Activated CD4-positive, alpha-beta T cell treated with anti-CD3 and anti-CD28 coated beads, Interleukin-2, amount 50 U/mL, for 4 hours (primary cell): Measurements from ENCODE around the gene ADAMTSL4.
A peak's percentile ranks its signal among the peaks of the same experiment; 100 is the strongest.

ENCODE experiments used
- DNase-seq, 2 experiments: peaks; one replicate each; pipeline ENCODE4 v3.0.0-alpha.2; 2020

The ADAMTSL4 gene

DNA sequence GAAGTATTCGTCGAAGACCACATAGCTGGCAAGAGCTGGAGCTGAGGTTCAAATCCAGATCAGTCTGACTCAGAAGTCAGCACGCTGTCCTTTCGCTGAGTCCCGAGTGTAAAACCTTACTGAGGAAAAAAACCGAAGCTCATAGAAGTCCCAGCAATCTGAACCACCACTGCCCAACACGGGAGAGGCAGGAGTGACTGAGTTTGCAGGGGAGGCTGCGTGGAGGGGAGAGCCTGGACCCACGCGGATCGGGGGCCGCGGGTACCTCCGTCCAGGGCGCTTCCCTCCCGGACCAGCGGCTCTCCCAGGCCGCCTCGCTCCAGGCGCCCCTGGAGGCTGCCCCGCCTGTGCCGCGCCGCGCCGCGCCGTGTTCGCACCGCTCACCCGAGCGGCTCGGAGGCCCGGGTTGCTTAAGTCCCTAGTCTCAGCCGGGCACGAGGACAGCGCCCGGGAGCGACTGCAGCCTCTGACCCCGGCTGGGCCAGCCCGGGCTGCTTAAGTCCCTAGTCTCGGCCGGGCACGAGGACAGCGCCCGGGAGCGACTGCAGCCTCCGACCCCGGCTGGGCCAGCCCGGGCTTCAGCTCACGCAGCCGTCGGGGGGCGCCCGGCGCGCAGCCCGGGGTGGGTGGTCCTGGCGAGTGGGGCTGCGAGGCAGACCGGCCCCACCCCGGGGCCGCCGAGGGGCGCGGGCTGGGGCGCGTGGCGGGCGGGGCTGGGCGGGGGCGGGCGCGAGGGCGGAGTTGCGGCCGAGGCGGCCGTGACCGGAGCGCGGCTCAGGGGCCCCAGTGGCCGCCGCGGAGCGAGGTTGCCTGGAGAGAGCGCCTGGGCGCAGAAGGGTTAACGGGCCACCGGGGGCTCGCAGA is at the start of gene ADAMTSL4:
Gene ADAMTSL4, plus strand, starts transcription at position 777 of the 864 bp plus-strand sequence. CDS start 2,881 bp downstream, outside the sequence.
- DNase-seq, result no peak

DNA sequence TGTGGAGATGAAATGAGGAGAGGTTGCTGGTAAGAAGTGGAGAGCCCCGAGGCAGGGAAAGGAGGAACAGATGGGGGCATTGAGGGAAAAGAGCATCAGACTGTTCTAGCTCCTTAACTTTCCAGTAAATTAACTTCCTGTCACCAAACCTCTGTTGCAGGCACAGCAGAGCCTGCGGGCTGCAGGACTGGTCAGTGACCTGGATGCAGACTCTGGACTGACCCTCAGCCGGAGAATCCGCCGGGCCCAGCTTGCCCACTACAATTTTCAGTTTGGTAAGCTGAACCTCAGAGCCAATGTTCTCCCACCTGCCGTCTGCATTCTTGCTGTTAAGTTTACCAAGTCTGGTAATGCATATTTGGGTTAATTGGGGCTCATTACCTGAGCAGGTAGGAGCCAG is 43.8 kb upstream of the ADAMTSL4 start:
- no peak for DNase-seq

DNA sequence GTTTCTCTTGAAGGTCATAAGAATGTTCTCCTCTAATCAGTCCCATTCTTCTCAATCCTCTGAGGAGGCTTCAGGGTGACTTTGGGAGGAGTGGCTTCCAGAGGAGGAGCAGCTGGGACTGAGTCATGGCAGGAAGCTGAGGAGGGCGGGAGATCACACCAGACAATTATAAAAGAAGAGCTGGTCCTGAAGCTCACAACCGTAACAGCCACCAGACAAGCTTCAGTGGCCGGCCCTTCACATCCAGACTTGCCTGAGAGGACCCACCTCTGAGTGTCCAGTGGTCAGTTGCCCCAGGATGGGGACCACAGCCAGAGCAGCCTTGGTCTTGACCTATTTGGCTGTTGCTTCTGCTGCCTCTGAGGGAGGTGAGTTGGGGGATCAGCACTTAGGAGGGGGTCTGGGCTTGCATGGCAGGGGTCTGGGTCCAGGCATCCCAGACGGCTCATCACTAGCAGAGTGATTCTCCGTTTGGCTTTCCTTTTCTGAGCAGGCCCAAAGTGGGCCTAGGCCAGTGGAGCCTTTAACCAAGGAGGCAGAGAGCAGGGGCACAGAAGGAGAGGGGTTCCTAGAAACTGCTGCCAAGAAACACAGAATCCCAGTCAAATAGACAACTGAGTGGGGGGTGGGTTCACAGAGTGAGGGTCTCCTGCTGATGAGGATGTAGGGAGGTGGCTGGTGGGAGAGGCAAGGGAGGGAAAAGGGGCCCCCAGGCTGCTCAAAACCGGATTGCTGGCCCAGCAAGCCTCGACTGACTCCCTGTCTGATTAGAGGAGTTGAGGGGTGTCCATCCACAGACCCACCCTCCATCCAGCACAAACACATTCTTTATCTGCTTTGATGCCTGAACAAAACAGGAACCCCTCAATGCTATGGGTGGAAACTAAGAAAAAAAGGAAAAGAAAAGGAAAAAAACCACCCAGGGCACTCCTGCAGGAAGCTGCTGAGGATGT is 41.0 kb upstream of the ADAMTSL4 start, which contains the start of gene ECM1:
Gene ECM1, plus strand, starts transcription at position 198 of the 953 bp plus-strand sequence. Its CDS starts 101 bp downstream, at position 299.
- no peak for DNase-seq

DNA sequence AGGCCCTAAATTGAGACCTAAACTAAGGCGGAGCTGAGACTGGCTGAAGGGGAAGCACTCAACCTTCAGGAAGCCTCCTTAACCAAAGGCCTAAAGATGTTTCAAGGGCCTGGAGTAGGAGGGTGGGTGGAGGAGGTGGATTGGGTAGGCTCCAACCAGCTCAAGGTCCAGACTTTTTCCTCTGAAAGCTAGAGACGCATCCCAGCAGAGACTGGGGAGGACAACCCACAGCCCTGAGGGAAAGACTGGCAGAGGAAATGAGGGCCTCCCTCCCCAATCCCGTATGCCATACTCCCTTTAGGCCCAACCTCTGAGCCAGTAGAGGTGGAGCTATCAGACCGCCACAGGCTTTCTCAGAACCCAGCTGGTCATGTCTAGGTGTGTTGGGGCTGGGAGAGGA is 40.2 kb upstream of the ADAMTSL4 start:
- no peak for DNase-seq

GRCh38 chr1:150511551-150511950 is 37.7 kb upstream of the ADAMTSL4 start:
- no peak for DNase-seq

DNA sequence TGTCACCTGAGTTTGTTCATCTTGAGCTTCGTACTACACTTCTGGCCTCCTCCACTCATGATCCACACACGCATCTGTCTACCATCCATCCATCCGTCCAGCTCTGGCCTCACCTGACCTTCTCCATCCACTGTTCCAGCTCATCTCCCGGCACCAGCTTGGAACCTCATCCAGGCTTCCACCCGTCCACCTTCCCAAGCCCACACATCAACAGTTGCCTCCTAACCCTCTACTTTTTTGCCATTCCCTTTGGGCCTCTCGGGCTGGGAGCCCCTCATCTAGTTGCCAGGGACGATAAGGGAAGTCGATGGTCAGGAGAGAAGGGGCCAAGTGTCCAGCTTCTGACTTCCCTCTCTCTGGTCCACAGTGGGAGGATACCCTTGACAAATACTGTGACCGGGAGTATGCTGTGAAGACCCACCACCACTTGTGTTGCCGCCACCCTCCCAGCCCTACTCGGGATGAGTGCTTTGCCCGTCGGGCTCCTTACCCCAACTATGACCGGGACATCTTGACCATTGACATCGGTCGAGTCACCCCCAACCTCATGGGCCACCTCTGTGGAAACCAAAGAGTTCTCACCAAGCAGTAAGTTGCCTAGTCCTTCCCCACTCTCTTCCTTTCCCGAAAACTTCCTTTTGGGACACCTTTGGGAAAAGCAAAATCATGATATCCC is 37.1 kb upstream of the ADAMTSL4 start:
- no peak for DNase-seq

DNA sequence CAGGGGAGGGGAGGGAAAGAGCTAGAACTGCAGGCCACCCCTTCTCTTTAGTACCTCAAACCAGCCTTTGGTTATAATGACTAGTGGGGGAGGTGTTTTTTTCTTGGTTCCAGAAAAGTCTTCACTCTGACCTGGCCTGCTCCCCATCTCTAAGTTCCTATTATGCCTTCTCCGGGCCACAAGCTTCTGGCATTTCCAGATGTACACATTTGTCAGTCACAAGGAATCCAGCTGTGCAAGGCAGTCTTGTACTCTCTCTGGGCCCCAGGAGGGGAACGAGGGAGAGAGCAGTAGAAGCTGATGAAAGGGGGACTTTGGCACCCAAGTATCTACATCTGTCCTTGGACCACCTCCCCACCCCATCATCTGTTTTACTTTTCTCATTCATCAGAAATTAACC is 36.4 kb upstream of the ADAMTSL4 start:
- DNase-seq, result no peak

GRCh38 chr1:150513351-150513791 is 35.8 kb upstream of the ADAMTSL4 start:
- DNase-seq, result no peak

- DNase-seq, result no peak
These were observed 34.9 kb upstream of the ADAMTSL4 start for GRCh38 chr1:150514260-150514659.

DNA sequence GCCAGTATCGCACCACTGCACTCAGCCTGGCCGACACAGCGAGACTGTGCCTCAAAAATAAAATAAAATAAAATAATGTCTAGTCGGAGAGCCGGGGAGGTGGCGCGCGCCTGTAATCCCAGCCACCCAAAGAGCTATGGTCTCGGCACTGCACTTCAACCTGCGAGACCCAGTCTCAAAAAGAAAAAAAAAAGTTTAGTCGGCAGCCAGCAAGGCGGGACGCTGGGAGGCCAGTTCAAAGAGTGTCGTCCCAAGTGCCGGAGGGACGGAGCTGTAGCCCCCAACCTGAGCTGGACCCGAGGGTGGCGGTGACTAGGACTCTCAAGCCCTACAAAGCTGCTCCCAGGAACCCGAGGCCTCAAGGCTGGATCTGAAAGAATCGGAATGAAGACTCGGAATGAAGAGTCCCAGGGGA is 34.3 kb upstream of the ADAMTSL4 start:
- no peak for DNase-seq

- DNase-seq, result peak; percentile 78 to 83
These were observed 33.7 kb upstream of the ADAMTSL4 start, which contains the start of gene FALEC for GRCh38 chr1:150515328-150516049. Gene FALEC (plus strand): TSS chr1:150515752.

DNA sequence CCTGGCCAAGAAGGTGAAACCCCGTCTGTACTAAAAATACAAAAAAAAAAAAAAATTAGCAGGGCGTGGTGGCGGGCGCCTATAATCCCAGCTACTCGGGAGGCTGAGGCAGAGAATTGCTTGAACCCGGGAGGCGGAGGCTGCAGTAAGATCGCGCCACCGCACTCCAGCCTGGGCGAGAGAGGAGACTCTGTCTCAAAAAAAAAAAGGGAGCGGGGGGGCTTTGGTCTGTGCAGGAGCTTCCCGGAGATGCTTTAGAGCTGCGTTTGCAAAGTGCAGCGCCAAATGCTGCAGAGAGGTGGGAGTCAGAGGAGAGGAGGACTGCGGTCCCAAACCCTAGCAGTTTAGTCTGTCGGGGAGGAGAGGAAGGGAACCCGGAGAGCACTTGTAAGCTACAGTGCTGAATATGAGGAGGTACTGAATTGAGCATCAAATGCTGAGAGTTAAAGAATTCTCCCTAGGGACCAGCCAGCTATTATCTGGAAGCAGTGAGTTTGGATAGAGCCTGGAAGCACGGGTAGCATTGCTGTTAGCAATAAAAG is 33.1 kb upstream of the ADAMTSL4 start:
- no peak for DNase-seq

DNA sequence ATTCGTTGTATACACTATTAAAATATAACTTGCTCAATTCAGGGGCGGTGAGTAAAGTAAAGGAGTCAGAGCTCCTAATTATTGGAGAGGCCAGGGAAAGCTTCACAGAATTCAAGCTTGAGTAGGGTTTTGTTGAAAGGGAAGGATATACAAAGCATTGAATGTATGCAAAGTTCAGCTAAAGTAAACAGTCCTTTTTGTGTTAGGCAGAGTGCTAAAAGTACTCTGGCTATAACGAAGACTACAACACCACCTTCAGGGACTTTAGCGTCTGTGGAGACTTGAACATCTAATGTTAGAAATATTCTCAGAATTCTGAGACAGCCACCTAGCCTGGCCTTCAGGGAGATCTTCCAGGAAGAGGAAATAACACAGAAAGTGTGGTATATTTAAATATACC is 32.6 kb upstream of the ADAMTSL4 start:
- DNase-seq, result no peak

DNA sequence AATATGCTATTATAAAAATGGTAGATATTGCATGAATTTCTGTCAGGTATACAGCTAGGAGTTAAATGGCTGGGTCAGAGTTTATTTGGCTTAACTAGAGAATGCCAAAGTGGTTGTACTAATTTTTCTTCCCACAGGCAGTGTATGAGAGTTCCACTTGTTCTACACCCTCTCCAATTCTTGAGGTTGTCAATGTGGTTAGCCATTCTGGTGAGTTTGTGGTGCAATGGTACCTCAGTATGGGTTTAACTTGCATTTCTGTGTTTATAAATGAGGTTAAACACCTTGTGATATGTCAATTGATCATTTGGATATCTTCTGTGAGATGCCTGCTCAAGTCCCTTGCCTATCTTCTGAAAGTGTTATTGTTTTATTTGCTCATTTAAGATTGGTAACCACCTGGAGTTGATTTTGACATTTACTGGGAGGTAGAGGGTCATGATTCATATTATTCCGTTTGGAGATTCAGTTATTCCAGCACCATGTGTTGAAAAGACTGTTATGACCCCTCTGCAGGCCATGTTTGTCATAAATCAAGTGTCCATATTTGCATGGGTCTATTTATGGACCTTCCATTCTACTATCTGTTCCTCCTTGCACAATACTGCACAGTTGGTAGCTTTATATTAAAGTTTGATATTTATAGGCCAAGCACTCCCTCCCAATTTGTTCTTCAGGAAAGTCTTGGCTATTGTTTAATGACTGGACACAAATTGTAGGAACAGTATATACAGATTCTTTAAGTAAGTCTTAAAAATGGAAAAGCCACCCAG is 27.8 kb upstream of the ADAMTSL4 start:
- DNase-seq, result no peak

DNA sequence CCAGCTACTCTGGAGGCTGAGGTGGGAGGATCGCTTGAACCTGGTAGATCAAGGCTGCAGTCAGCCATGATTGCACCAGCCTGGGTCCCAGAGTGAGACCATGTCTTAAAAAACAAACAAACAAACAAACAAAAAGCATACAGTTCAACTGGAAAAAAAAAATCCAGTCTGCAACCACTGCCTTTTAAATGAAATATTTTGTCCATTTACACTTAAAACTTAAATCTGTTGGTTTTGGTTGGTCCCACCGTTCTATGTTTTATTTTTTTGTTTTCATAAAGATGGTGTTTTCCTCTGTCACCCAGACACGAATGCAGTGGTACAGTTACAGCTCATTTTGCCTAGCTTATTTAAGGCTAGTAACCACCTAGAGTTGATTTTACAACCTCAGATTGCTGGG is 23.9 kb upstream of the ADAMTSL4 start:
- no peak for DNase-seq

DNA sequence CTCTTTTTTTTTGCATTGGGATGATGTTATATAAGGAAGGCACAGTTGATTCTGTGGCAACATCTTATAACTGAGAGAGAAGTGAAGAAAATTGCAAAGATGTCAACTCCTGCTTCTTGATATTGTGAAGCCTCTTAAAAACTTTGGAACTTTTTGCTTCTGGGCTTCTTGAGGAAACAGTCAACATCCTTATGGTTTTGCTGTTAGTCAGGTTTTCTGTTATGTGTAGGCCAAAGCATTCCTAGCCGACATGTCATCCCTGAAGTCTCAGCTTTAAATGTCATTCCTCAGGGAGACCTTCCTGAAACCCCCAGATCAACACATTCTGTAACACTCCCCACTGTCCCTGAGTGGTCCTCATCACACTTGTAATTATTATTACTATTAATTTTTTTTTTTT is 21.0 kb upstream of the ADAMTSL4 start:
- DNase-seq, result no peak

- DNase-seq, result no peak
These were observed 20.2 kb upstream of the ADAMTSL4 start for GRCh38 chr1:150529017-150529416.

- no peak for DNase-seq
These were observed 18.6 kb upstream of the ADAMTSL4 start for GRCh38 chr1:150530491-150531159.

GRCh38 chr1:150532860-150533259 is 16.3 kb upstream of the ADAMTSL4 start:
- no peak for DNase-seq

DNA sequence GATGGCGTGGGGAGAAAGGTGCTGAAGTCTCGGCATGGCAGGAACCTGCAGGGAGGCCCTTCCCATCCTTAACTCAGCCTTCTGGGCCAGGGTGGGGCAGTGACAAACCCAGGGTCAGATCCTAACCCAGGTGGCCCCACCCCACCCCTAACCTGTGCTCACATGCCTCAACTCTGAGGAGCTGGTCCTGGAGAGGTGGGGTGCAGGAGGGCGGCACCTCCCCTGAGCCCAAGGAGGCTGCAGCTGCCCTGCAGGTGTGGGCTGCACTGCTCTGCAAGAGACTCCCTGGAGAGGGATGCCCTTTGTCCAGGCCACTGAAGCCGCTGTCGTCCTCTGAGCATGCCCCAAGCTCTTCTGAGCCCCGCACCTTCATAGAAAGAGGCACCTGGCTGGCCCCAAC is 15.2 kb upstream of the ADAMTSL4 start:
- DNase-seq, result no peak
